GM21515 (cell line): Measurements from ENCODE around the gene HSPB9.

ENCODE experiments used
- ATAC-seq: cut with Tn5 transposase; IDR thresholded peaks from one replicate; pipeline ENCODE4 v1.9.1; 2021; ENCODE audit not compliant: unreplicated experiment

HSPB9 gene

GRCh38 chr17:42122371-42123303, at the start of gene HSPB9:
Gene HSPB9 (plus strand): TSS chr17:42122804. CDS start chr17:42122851, 47 bp downstream.
- ATAC-seq: no peak

GRCh38 chr17:42075789-42076188, 46.8 kb upstream of the HSPB9 start:
- ATAC-seq: no peak

GRCh38 chr17:42076797-42077559, 45.6 kb upstream of the HSPB9 start:
- no peak for ATAC-seq

GRCh38 chr17:42077755-42078154, 44.8 kb upstream of the HSPB9 start:
- ATAC-seq: no peak

- no peak for ATAC-seq
Observed at GRCh38 chr17:42078396-42079043, 44.1 kb upstream of the HSPB9 start.

- no peak for ATAC-seq
Observed at GRCh38 chr17:42079541-42079940, 43.1 kb upstream of the HSPB9 start.

GRCh38 chr17:42081516-42082129, 41.0 kb upstream of the HSPB9 start:
- no peak for ATAC-seq

GRCh38 chr17:42087042-42087701, 35.4 kb upstream of the HSPB9 start:
- ATAC-seq: no peak

- ATAC-seq: no peak
Observed at GRCh38 chr17:42087736-42088705, 34.6 kb upstream of the HSPB9 start.

GRCh38 chr17:42088736-42089135, 33.9 kb upstream of the HSPB9 start:
- ATAC-seq: no peak

GRCh38 chr17:42090964-42091790, 31.4 kb upstream of the HSPB9 start:
- ATAC-seq: no peak

- ATAC-seq: no peak
Observed at GRCh38 chr17:42092939-42093338, 29.7 kb upstream of the HSPB9 start.

GRCh38 chr17:42094375-42095069, 28.1 kb upstream of the HSPB9 start:
- no peak for ATAC-seq

- no peak for ATAC-seq
Observed at GRCh38 chr17:42096360-42097111, 26.1 kb upstream of the HSPB9 start.

- ATAC-seq: no peak
Observed at GRCh38 chr17:42097691-42098631, 24.6 kb upstream of the HSPB9 start, which contains the start of gene ZNF385C. Gene ZNF385C (minus strand): TSS chr17:42098473. CDS start chr17:42063056, 35,417 bp downstream.
